ENCODE data around the gene IFI27L1.

Gene IFI27L1

GRCh38 chr14:94115631-94116030 lies 34.5 kb downstream of the IFI27L1 start:
- Mint-ChIP-seq H3K36me3 (ENCODE audit: insufficient read depth) (no peaks in the 10 kb centered on the region), H3K9me3 (peaks cover 0 to under 1% of the 10 kb centered on the region in 2 donors), H3K27ac (no peak overlapping the region), H3K4me1 (ENCODE audit: low read depth in 2 of 2) (peaks cover 0 to 4% of the 10 kb centered on the region in 2 donors), H3K27me3 (peaks cover 60 to 71% of the 10 kb centered on the region in 2 donors), H3K4me3 (no peak overlapping the region)
- ATAC-seq (replicated peaks) (no peak), DNase-seq (no peak)

GRCh38 chr14:94116701-94117100 lies 35.6 kb downstream of the IFI27L1 start:
- DNase-seq (no peak), ATAC-seq (replicated peaks) (no peak)
- Mint-ChIP-seq H3K4me3 (no peak overlapping the region), H3K36me3 (ENCODE audit: insufficient read depth) (no peaks in the 10 kb centered on the region), H3K27me3 (peaks cover 71 to 80% of the 10 kb centered on the region in 2 donors), H3K9me3 (peaks cover 0 to 4% of the 10 kb centered on the region in 2 donors), H3K27ac (no peak overlapping the region), H3K4me1 (ENCODE audit: low read depth in 2 of 2) (peaks cover 0 to 4% of the 10 kb centered on the region in 2 donors)

- no peaks in the 10 kb centered on the region for H3K36me3 Mint-ChIP-seq (ENCODE audit: insufficient read depth)
- H3K27ac Mint-ChIP-seq, result no peak overlapping the region
- peaks cover 65 to 75% of the 10 kb centered on the region in 2 donors for H3K27me3 Mint-ChIP-seq
- H3K9me3 Mint-ChIP-seq, result peaks cover 0 to 4% of the 10 kb centered on the region in 2 donors
- ATAC-seq (replicated peaks), result no peak
- peaks cover 0 to 4% of the 10 kb centered on the region in 2 donors for H3K4me1 Mint-ChIP-seq (ENCODE audit: low read depth in 2 of 2)
- H3K4me3 Mint-ChIP-seq, result no peak overlapping the region
- no peak for DNase-seq
Measured at GRCh38 chr14:94117856-94118255, 36.7 kb downstream of the IFI27L1 start.

GRCh38 chr14:94119071-94119470 lies 38.0 kb downstream of the IFI27L1 start:
- no peak overlapping the region for H3K4me3 Mint-ChIP-seq
- no peak overlapping the region for H3K27ac Mint-ChIP-seq
- DNase-seq (no peak), ATAC-seq (replicated peaks) (no peak)
- peaks cover 0 to 4% of the 10 kb centered on the region in 2 donors for H3K4me1 Mint-ChIP-seq (ENCODE audit: low read depth in 2 of 2)
- peaks cover 58 to 63% of the 10 kb centered on the region in 2 donors for H3K27me3 Mint-ChIP-seq
- H3K9me3 Mint-ChIP-seq, result peaks cover 0 to 4% of the 10 kb centered on the region in 2 donors
- H3K36me3 Mint-ChIP-seq (ENCODE audit: insufficient read depth), result no peaks in the 10 kb centered on the region

GRCh38 chr14:94120667-94121340 lies 39.7 kb downstream of the IFI27L1 start:
- H3K27ac Mint-ChIP-seq, result no peak overlapping the region
- ATAC-seq (replicated peaks), result no peak
- H3K27me3 Mint-ChIP-seq, result peaks cover 42 to 46% of the 10 kb centered on the region in 2 donors
- H3K9me3 Mint-ChIP-seq, result peaks cover 0 to 4% of the 10 kb centered on the region in 2 donors
- no peak for DNase-seq
- no peaks in the 10 kb centered on the region for H3K4me1 Mint-ChIP-seq (ENCODE audit: low read depth in 2 of 2)
- H3K36me3 Mint-ChIP-seq (ENCODE audit: insufficient read depth), result no peaks in the 10 kb centered on the region
- no peak overlapping the region for H3K4me3 Mint-ChIP-seq

- H3K4me1 Mint-ChIP-seq (ENCODE audit: low read depth in 2 of 2), result no peaks in the 10 kb centered on the region
- no peak for ATAC-seq (replicated peaks)
- H3K27ac Mint-ChIP-seq, result no peak overlapping the region
- H3K9me3 Mint-ChIP-seq, result peaks cover 0 to 4% of the 10 kb centered on the region in 2 donors
- H3K4me3 Mint-ChIP-seq, result no peak overlapping the region
- H3K27me3 Mint-ChIP-seq, result peaks cover 35 to 39% of the 10 kb centered on the region in 2 donors
- DNase-seq, result no peak
- peaks cover under 1% of the 10 kb centered on the region for H3K36me3 Mint-ChIP-seq (ENCODE audit: insufficient read depth)
Measured at GRCh38 chr14:94121485-94121884, 40.4 kb downstream of the IFI27L1 start.

GRCh38 chr14:94122438-94122837 lies 41.3 kb downstream of the IFI27L1 start:
- H3K9me3 Mint-ChIP-seq, result peaks cover 0 to 4% of the 10 kb centered on the region in 2 donors

GRCh38 chr14:94123296-94123695 lies 42.2 kb downstream of the IFI27L1 start:
- no peak overlapping the region for H3K4me3 Mint-ChIP-seq
- peaks cover 18 to 21% of the 10 kb centered on the region in 2 donors for H3K27me3 Mint-ChIP-seq
- peaks cover 0 to 4% of the 10 kb centered on the region in 2 donors for H3K9me3 Mint-ChIP-seq
- peak overlapping the region in 1 of 2 donors; percentile 7 for H3K27ac Mint-ChIP-seq
- peaks cover 3% of the 10 kb centered on the region for H3K36me3 Mint-ChIP-seq (ENCODE audit: insufficient read depth)
- H3K4me1 Mint-ChIP-seq (ENCODE audit: low read depth in 2 of 2), result peaks cover 0 to 3% of the 10 kb centered on the region in 2 donors
- DNase-seq (no peak), ATAC-seq (replicated peaks) (no peak)

More at GRCh38 chr14:94122438-94122837, 41.3 kb downstream of the IFI27L1 start:
- H3K36me3 Mint-ChIP-seq (ENCODE audit: insufficient read depth), result peaks cover 3% of the 10 kb centered on the region
- no peak for DNase-seq
- H3K4me1 Mint-ChIP-seq (ENCODE audit: low read depth in 2 of 2), result no peaks in the 10 kb centered on the region
- no peak overlapping the region for H3K4me3 Mint-ChIP-seq
- H3K27ac Mint-ChIP-seq, result no peak overlapping the region
- no peak for ATAC-seq (replicated peaks)
- H3K27me3 Mint-ChIP-seq, result peaks cover 25 to 29% of the 10 kb centered on the region in 2 donors

- Mint-ChIP-seq H3K9me3 (peaks cover 0 to 4% of the 10 kb centered on the region in 2 donors), H3K27ac (no peak overlapping the region), H3K4me3 (no peak overlapping the region), H3K4me1 (ENCODE audit: low read depth in 2 of 2) (peaks cover 5 to 9% of the 10 kb centered on the region in 2 donors), H3K36me3 (ENCODE audit: insufficient read depth) (peaks cover 3% of the 10 kb centered on the region), H3K27me3 (peaks cover 18 to 20% of the 10 kb centered on the region in 2 donors)
- ATAC-seq (replicated peaks) (no peak), DNase-seq (no peak)
Measured at GRCh38 chr14:94123868-94124267, 42.8 kb downstream of the IFI27L1 start.

GRCh38 chr14:94124582-94125377 lies 43.7 kb downstream of the IFI27L1 start:
- Mint-ChIP-seq H3K27me3 (peaks cover 18 to 20% of the 10 kb centered on the region in 2 donors), H3K4me3 (no peak overlapping the region), H3K9me3 (peaks cover 0 to 4% of the 10 kb centered on the region in 2 donors), H3K36me3 (ENCODE audit: insufficient read depth) (peaks cover 3% of the 10 kb centered on the region), H3K27ac (no peak overlapping the region), H3K4me1 (ENCODE audit: low read depth in 2 of 2) (peaks cover 12 to 16% of the 10 kb centered on the region in 2 donors)
- DNase-seq, result no peak
- ATAC-seq (replicated peaks), result no peak

- DNase-seq, result no peak
- Mint-ChIP-seq H3K36me3 (ENCODE audit: insufficient read depth) (peaks cover 3% of the 10 kb centered on the region), H3K9me3 (peaks cover 0 to 1% of the 10 kb centered on the region in 2 donors), H3K27me3 (peaks cover 14 to 15% of the 10 kb centered on the region in 2 donors), H3K27ac (peak overlapping the region in 1 of 2 donors; percentile 63), H3K4me1 (ENCODE audit: low read depth in 2 of 2) (peaks cover 19 to 23% of the 10 kb centered on the region in 2 donors), H3K4me3 (no peak overlapping the region)
- no peak for ATAC-seq (replicated peaks)
Measured at GRCh38 chr14:94125659-94126418, 44.7 kb downstream of the IFI27L1 start.

- no peaks in the 10 kb centered on the region for H3K9me3 Mint-ChIP-seq
- no peak for ATAC-seq (replicated peaks)
- H3K4me3 Mint-ChIP-seq, result no peak overlapping the region
- peaks cover 9% of the 10 kb centered on the region in 2 donors for H3K27me3 Mint-ChIP-seq
- H3K4me1 Mint-ChIP-seq (ENCODE audit: low read depth in 2 of 2), result peaks cover 19 to 23% of the 10 kb centered on the region in 2 donors
- H3K27ac Mint-ChIP-seq, result no peak overlapping the region
- H3K36me3 Mint-ChIP-seq (ENCODE audit: insufficient read depth), result peaks cover 3% of the 10 kb centered on the region
- no peak for DNase-seq
Measured at GRCh38 chr14:94126419-94126677, 45.2 kb downstream of the IFI27L1 start.

- no peaks in the 10 kb centered on the region for H3K9me3 Mint-ChIP-seq
Measured at GRCh38 chr14:94126800-94127199, 45.7 kb downstream of the IFI27L1 start.

More at GRCh38 chr14:94126800-94127199, 45.7 kb downstream of the IFI27L1 start:
- H3K4me3 Mint-ChIP-seq, result no peak overlapping the region
- ATAC-seq (replicated peaks), result no peak
- H3K27me3 Mint-ChIP-seq, result peaks cover 4 to 5% of the 10 kb centered on the region in 2 donors
- H3K4me1 Mint-ChIP-seq (ENCODE audit: low read depth in 2 of 2), result peaks cover 19 to 23% of the 10 kb centered on the region in 2 donors
- no peak for DNase-seq
- H3K36me3 Mint-ChIP-seq (ENCODE audit: insufficient read depth), result peaks cover 3% of the 10 kb centered on the region
- H3K27ac Mint-ChIP-seq, result peak overlapping the region in 1 of 2 donors; percentile 72

All from effector memory CD8-positive, alpha-beta T cell (primary cell).